ENCODE measurements around the gene ENO1. TPM values are rescaled to one million over a fixed set of nuclear protein-coding genes. Genes with fewer than 3 reads are reported as not detected.

The ENO1 gene
- total and polyA plus RNA-seq, 2 of the 4 experiments (the other 2 are of a cell fraction) = 2,125 to 3,643 TPM

GRCh38 chr1:8845104-8846097 lies 33.1 kb downstream of the ENO1 start:
- in situ Hi-C loops (cut with MboI; ENCODE audit: low sequenced_read_pairs) = loop anchor here (10.0 kb wide), 1 partner anchor 281 kb away; no protein-coding TSS in a partner anchor
- H3K9ac ChIP-seq (ENCODE audit: low read depth, low read length) = no peak overlapping the region

More at GRCh38 chr1:8845104-8846097, 33.1 kb downstream of the ENO1 start:
- Histone ChIP-seq H3K27ac (ENCODE audit: insufficient read depth, low read length) (no peak overlapping the region), H2BK20ac (ENCODE audit: low read depth, low read length) (no peak overlapping the region), H4K20me1 (ENCODE audit: insufficient read depth, low read length) (peaks cover 5% of the 10 kb centered on the region; the same call in 1 of the 2 replicates), H3K79me1 (ENCODE audit: low read depth in 1 of 2, low read length in 2 of 2) (no peaks in the 10 kb centered on the region), H2BK15ac (ENCODE audit: low read depth, low read length) (no peak overlapping the region), H3K56ac (ENCODE audit: extremely low read depth, insufficient read depth, low read length) (no peak overlapping the region), H2BK120ac (ENCODE audit: low read depth, low read length) (no peak overlapping the region), H2AK5ac (ENCODE audit: low read depth, low read length) (no peak overlapping the region), H3K14ac (replicated peaks; ENCODE audit: low read depth, low read length) (no peak overlapping the region), H4K8ac (ENCODE audit: low read depth in 2 of 2, low read length in 2 of 2) (no peak overlapping the region), H2AFZ (replicated peaks; ENCODE audit: low read length, poor library complexity) (no peak overlapping the region), H3K9me3 (ENCODE audit: control insufficient read depth, insufficient read depth, low read length) (no peaks in the 10 kb centered on the region; the same call in 1 of the 2 replicates), H3K23ac (ENCODE audit: low read depth, low read length) (no peak overlapping the region), H3K9me1 (ENCODE audit: insufficient read depth, low read length) (no peaks in the 10 kb centered on the region; the same call in 1 of the 2 replicates), H4K91ac (ENCODE audit: insufficient read depth, low read depth, low read length) (no peak overlapping the region), H3K4me2 (ENCODE audit: low read depth, low read length) (no peak overlapping the region), H2AK9ac (replicated peaks; ENCODE audit: low read depth, low read length, poor library complexity) (no peak overlapping the region), H3K36me3 (ENCODE audit: control insufficient read depth, insufficient read depth, low read length) (no peaks in the 10 kb centered on the region), H3K18ac (ENCODE audit: low read depth, low read length) (no peak overlapping the region), H2BK5ac (ENCODE audit: low read depth, low read length, poor library complexity, severe bottlenecking) (no peak overlapping the region), H3K4me3 (ENCODE audit: insufficient read depth, low read depth, low read length) (no peak overlapping the region), H3K4me1 (ENCODE audit: control insufficient read depth, insufficient read depth, low read length) (peaks cover 2% of the 10 kb centered on the region), H3K27me3 (ENCODE audit: control insufficient read depth, insufficient read depth, low read length) (peaks cover 12% of the 10 kb centered on the region), H4K5ac (ENCODE audit: low read depth, low read length) (no peak overlapping the region), H3K4ac (ENCODE audit: low read depth, low read length) (no peak overlapping the region)
- BruUV-seq (replicated peaks) = no TSS peak
- intact Hi-C loops (cut with micrococcal nuclease) = no loop called here
- no peak for ATAC-seq (ENCODE audit: low read depth)
- dilution Hi-C loops (cut with HindIII; ENCODE audit: low sequenced_read_pairs, unreplicated experiment) = no loop called here
- ChIA-PET POLR2A (ENCODE audit: unreplicated experiment) (no interaction called here), CTCF (no interaction called here)
- no peak for TF ChIP-seq ELK1 (IDR thresholded peaks at IDR 0.05; ENCODE audit: borderline replicate concordance, low read depth, low read length)
- DNase-seq = no peak
- 90% methylated on average over 8 of the region's 21 CpGs; no CpG with 5 or more reads in 1 of the 2 experiments for WGBS, 2 experiments (ENCODE audit: extremely low coverage in 2 of 2, insufficient read length in 1 of 2)
